AG10803 (cell line): ENCODE results near the gene ZNF385C.

Experiments
- DNase-seq: peaks from one replicate; pipeline ENCODE4 v3.0.0; 2010; ENCODE audit warnings: low read depth
- H3K4me3 ChIP-seq: 2 replicates; pipeline ENCODE4 v1.5.1; 2011; ENCODE audit warnings: mild to moderate bottlenecking, low read length, control low read depth
- CTCF ChIP-seq: conservative IDR thresholded peaks from 2 replicates; pipeline ENCODE4 v1.5.1; 2011; ENCODE audit warnings: mild to moderate bottlenecking, low read length, control low read depth, inconsistent platforms

Gene ZNF385C

DNA sequence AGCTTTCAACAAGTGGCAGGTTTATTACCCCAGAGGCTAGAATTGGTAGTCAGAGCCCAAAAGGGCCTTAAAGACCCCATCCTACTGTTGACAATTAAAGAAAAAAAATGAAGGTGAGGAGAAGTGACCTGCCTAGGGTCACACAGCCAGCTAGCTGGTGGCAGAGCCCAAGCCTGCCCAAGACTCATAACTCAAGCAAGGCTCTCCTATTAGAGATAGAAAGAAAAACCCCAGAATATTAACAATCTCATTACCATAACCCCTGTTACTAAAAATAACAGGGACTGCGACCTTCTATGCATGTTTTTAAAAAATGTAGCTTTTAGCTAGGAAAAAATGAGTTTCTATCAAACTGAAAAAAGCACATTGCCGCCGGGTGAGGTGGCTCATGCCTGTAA is 38.4 kb upstream of the ZNF385C start:
- H3K4me3 ChIP-seq = no peak overlapping the region

GRCh38 chr17:42135664-42136653 is 37.7 kb upstream of the ZNF385C start:
- peak; percentile 54 for DNase-seq
- no peak overlapping the region for H3K4me3 ChIP-seq
- no peak for TF ChIP-seq CTCF

More for the DNA sequence above, 38.4 kb upstream of the ZNF385C start:
- no peak for DNase-seq
- no peak for TF ChIP-seq CTCF

GRCh38 chr17:42135151-42135550 is 36.9 kb upstream of the ZNF385C start:
- H3K4me3 ChIP-seq = no peak overlapping the region
- no peak for DNase-seq
- TF ChIP-seq CTCF = no peak

DNA sequence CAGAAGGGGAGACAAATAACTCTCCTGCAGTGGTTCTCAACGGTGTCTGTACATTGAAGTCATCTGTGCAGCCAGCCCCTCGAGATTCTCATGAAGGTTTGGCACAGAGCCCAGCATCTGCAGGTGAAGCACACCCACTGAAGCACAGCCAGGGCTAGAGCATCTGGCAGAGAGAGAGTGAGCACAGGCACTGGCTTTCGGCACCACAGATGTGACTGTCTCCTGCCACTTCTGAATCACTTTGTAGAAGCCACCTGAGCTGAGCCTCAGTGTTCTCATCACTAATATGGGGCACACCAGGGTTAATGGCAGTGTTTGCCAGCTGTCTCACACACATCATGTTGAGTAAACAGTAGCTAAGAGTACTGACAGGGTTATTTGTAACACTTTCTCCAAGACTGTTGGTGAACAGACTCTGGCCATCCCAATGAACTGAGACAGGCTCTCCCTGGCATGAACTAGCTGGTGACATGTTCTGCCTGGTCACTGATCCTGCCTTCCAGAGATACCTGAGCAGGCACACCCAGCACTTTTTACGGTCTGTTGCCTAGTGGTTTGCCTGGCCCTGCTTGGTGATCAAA is 35.3 kb upstream of the ZNF385C start:
- DNase-seq = no peak
- no peak overlapping the region for H3K4me3 ChIP-seq
- TF ChIP-seq CTCF = no peak

GRCh38 chr17:42132941-42133340 is 34.7 kb upstream of the ZNF385C start:
- TF ChIP-seq CTCF = no peak
- no peak overlapping the region for H3K4me3 ChIP-seq
- peak; percentile 87 for DNase-seq

GRCh38 chr17:42131981-42132432 is 33.7 kb upstream of the ZNF385C start:
- H3K4me3 ChIP-seq = no peak overlapping the region
- DNase-seq = peak; percentile 29
- no peak for TF ChIP-seq CTCF
